H54 (cell line): ENCODE data around the gene TMEM86B.

ENCODE experiments used
- DNase-seq: peaks from one replicate; pipeline ENCODE4 v3.0.0; 2011; ENCODE audit warnings: low spot score, mixed read lengths; ENCODE audit not compliant: insufficient read length
- FAIRE-seq: peaks from 3 replicates; lab custom pipeline; 2011; peaks lifted over from hg19 to GRCh38; lab: Jason Lieb, UNC
- POLR2A ChIP-seq: IDR thresholded peaks from 2 replicates; pipeline ENCODE4 v1.6.1; 2011; ENCODE audit warnings: low read depth, mild to moderate bottlenecking, low read length

TMEM86B gene

DNA sequence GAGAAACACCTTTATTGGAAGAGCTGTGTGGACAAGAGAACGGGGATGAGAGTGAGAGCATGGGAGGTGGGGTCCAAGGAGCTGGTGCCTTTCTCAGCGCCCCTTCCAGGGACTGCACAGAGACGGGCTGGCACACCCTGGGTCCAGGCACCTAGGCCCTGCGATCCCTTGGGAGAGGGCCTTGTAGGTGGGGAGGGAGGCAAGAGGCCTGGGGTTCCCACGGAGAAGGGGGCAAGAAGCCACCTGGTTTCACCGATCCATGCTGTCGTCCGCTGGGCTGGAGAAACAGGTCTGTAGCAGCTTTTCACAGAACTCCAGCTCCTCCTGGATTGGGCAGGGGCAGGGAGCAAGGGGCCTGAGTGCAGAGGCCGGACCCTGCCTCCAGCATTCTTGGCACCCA is 33.8 kb upstream of the TMEM86B start:
- DNase-seq, result no peak
- FAIRE-seq, result no peak
- TF ChIP-seq POLR2A, result no peak

DNA sequence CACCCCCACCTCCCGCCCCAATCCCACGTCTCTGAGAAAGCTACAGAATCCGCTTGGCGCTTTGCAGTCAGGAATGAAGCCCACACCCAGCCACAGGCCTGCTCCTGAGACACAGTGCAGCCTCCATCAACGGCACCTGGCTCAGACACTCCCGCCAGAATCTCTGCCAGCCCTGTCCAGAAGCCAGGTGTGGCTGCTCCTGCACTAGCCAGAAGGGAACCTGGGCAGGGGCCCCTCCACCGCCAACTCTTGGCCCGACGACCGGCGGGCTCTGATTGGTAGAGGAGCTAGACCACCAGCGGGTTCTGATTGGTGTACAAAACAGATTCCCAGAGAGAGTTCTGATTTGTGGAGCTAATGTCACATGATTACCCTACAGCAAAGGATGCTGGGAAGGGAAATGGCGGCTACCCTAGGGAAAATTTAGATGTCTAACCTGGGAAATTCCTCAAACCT is 33.1 kb upstream of the TMEM86B start:
- FAIRE-seq (no peak), DNase-seq (no peak)
- TF ChIP-seq POLR2A, result no peak

DNA sequence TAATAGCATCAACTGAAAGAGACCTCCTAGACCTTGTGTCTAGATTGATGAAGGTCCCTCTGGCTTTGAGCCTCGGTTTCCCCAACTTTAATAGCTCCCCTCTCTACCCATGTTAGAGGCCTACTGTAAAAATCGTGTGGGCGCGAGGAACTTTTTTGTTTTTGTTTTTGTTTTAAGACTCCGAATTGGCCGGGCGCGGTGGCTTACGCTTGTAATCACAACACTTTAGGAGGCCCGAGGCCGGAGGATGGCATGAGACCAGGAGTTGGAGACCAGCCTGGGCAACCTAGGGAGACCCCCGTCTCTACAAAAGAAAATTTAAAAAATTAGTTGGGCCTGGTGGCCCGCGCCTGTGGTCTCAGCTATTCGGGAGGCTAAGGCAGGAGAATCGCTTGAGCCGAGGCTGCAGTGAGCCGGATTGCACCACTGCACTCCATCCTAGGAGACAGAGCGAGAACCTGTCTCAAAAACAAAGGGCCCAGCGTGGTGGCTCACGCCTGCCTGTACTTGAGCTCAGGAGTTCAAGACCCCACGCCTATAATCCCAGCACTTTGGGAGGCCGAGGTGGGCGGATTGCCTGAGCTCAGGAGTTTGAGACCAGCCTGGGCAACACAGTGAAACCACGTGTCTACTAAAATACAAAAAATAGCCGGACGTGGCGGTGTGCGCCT is 31.1 kb upstream of the TMEM86B start:
- FAIRE-seq (no peak), DNase-seq (no peak)
- no peak for TF ChIP-seq POLR2A

DNA sequence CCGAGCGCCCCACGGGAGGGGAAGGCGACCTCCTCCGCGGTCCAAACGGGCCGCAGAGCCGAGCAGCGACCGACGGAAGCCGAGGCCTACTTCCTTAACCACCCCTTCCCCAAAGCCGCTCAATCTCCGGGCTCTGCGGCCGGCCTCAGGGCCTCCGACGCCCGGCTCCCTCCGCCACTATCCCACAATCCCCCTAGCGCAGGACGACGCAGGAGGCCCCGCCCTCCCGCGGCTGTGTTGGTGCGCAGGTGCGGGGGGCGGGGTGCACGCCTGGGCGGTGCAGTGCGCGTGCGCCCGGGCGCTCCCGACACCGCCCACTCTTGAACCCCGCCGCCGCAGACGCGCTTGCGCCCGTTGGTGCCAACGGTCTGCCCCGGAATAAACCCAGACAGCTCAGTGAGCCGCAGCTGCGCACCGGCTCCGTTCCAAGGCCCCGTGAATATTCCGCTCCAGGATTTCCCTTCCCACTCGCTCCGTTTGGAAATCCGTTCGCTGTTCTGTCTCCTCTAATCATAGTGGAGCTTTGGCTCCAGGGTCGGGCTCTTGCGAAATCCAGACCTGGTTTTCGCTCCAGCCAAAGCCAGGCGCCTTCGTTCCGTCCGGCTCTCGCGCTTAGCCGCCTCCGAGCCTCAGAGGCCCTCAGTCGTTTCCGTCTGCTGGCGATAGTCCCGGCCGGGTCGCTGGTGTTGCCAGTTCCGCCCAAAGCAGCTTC is 30.4 kb upstream of the TMEM86B start, which contains the start of gene PPP6R1:
TSS of gene PPP6R1 (minus strand) at position 190 of the 712 bp plus-strand sequence. CDS start 11,914 bp downstream, outside the sequence.
- peak; percentile 100 for DNase-seq
- TF ChIP-seq POLR2A, result peak; percentile 94
- peak; percentile 36 for FAIRE-seq

DNA sequence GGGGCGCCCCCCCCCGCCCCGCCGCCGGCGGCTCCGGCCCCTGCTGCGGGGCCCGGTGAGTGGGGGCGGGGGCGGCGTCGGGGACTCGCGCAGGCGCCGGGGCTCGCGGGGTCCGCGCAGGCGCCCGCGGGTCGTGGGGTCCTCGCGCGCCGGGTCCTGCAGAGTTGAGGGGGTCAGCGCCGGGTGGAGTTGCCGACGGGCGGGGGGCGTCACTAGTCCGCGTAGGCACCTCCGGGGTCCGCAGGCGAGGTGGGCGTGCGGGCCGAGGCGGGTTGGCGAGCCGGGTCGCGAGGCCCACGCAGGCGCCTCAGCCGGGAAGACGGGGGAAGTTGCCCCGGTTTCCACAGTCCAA is 29.9 kb upstream of the TMEM86B start:
- DNase-seq (peak; percentile 68), FAIRE-seq (no peak)
- no peak for TF ChIP-seq POLR2A

DNA sequence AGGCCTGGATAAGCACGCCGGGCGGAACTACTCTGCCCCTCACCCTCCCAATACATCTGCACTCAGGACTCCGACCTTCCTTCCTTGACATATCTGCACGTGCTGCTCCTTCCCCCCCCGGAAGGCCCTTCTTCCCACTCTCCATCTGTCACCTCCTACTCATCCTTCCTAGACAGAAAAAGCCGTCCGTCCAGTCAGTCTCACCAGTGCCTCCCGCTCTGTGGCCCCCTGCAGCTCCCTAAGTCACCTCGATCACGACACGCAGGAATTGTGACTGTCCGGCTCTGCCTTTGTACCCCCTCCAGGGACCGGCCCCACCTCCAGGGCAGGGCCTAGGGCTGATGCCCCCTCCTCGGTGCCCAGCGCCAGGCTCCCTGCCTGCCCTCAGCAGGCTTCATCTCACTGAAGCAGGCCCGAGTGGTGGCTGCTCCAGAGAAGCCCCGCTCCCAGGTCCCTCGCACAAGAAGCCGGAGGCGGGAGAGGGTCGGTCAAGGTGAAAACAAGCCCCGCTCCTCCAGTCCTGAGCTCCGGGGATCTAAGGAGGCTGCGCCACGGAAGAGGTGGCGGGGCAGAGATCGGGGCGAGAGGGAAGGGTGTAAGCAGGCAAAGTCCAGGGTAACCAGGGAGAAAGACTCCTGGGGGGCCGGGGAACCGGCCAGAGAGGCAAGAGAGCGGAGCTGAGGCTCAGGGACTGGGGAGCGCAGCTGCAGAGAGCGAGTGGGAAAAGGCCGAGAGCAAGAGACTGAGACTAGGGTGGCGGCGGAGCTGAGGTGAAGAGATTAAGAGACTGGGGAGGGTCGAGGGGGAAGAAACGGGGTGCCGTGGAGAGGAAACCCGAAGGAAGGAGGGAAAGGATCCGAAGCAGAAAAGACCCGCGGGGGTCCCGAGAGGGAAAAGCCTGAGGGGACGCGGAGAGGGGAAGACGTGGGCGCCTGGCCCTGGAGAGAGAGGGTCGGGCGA is 29.2 kb upstream of the TMEM86B start:
- TF ChIP-seq POLR2A, result no peak
- peak; percentile 66 for DNase-seq
- FAIRE-seq, result no peak

DNA sequence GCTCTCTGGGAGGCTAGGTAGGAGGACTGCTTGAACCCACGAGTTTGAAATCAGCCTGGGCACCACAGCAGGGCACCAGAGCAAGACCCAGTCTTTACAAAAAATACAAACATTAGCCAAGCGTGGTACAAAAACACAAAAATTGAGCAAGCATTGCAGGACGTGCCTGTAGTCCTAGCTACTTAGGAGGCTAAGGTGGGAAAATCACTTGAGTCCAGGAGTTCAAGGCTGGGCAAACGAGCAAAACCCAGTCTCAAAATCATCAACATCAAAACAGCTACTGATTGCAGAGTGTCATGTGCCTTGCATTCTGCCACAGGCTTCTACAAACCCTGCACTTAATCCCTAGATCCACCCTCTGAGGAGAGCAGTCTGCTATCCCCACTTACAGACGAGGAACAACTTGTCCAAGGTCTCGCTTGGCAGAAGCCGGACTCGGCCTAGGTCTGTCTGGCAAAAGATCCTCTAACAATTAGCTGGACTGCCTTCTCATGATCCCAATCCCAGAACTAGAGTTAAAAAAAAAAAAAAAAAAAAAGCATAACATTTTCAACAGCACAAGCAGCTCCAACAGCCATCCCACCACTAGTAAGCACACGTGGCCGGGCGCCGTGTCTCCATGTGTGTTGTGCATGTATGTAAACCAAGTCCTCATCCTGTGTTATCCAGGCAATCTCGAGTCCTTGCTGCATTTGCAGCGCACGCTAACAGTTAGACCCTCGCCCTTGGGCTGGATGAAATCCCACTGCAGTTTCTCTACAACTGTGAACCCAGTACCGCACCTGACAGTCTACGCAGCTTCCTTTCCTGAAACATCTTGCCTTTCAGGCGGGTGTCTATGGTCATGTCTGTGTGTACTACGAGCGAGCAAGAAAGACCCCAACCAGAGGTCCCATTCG is 28.2 kb upstream of the TMEM86B start:
- TF ChIP-seq POLR2A, result no peak
- no peak for DNase-seq
- FAIRE-seq, result no peak

DNA sequence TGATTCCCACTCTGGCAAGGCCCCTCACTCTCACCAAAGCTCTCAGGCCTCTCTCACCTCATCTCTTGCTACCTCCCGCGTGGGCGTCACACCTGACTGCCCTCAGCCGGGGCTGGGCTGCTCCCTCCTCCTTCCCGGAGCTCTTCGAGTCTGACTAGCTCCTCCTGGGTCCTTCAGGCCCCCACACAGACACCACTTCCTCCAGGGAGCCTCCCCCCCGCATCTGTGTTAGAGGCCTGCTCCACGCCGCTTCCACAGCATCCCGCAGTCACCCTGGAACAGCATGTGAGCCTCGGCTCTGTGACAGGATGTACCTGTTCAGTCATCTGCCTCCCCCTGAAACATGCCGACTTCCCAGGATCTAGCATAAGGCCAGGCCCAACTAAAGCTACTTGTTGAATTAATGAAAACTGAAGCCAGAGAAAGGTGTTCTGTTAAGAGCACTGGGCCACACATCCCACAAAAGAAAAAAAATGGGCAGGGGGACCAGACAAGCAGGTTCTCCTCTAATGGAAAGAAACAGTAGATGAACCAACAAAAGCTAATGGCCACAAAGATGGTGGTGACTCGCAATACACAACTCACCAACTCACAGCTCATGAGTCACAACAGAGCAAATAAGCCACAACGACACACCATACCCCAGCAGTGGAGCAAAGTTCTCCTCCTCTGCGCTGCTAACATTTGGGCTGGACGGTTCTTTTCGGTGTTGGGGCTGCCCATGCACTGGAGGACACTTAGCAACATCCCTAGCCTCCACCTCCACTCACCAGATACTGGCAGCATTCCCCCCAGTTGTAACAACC is 27.3 kb upstream of the TMEM86B start:
- DNase-seq (peak; percentile 97), FAIRE-seq (no peak)
- TF ChIP-seq POLR2A, result no peak

DNA sequence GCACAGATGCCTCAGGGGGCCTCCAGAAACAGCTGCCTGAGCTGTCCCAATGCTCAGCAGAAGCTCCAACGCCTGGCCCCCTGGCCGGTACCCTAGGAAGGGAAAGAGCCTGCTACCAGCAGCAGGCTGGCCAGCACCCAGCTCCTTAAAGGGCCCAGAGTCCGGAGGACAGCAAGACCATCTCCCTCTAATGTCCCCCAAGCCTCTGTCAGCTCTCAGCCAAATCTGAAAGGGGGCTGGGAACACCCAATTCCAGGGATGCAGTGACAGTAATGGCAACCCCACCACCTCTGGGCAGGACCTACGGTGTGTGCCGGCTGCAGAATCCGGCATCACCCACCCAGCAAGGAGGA is 26.0 kb upstream of the TMEM86B start:
- TF ChIP-seq POLR2A, result no peak
- DNase-seq, result no peak
- FAIRE-seq, result no peak

DNA sequence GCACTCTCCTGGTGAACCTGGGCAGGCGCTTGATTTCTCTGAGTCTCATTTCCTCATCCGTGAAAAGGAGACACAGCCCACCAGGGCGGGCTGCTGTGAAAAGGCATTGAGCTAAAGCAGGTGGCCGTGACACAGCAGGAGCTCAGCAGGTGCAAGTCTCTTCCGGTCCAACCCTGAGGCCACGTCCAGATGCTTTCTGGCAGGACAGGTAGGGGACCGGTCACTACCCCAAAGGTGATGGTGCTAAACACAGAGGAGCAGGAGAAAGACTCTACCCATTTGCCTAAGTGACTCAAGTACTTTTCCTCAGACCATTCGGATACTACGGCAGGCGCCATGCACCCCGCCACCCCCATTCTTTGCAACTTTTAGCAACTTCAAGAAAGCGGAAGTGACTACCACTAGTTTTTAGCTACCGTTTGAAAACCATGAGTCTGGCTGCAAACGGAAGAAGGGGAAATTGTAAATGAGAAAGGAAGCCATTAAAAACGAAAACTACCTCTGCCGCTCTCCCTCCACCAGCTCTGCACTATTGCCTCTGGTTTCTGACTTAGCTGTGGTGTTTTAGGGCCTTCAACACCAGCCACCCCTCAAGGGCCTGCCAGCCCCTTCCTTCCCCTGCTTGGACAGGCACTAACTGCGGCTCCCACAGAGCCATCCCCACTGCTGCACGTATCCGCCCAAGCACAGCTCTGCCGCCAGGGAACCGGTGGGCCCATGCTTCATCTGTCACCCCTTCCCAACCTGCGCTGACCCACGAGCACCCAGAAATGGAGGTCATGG is 25.5 kb upstream of the TMEM86B start:
- DNase-seq (no peak), FAIRE-seq (no peak)
- TF ChIP-seq POLR2A, result no peak
